HG03103 (cell line): ENCODE results near the gene ABCA2.
"Not testable (repeated sequence)": the region's sequence is repeated elsewhere in the genome, so short reads cannot be mapped to it uniquely, and the experiment has no call there.

ENCODE experiments used
- ATAC-seq: cut with Tn5 transposase; IDR thresholded peaks from one replicate; pipeline ENCODE4 v1.9.1; 2021; ENCODE audit warnings: low read depth; ENCODE audit not compliant: unreplicated experiment

The ABCA2 gene

DNA sequence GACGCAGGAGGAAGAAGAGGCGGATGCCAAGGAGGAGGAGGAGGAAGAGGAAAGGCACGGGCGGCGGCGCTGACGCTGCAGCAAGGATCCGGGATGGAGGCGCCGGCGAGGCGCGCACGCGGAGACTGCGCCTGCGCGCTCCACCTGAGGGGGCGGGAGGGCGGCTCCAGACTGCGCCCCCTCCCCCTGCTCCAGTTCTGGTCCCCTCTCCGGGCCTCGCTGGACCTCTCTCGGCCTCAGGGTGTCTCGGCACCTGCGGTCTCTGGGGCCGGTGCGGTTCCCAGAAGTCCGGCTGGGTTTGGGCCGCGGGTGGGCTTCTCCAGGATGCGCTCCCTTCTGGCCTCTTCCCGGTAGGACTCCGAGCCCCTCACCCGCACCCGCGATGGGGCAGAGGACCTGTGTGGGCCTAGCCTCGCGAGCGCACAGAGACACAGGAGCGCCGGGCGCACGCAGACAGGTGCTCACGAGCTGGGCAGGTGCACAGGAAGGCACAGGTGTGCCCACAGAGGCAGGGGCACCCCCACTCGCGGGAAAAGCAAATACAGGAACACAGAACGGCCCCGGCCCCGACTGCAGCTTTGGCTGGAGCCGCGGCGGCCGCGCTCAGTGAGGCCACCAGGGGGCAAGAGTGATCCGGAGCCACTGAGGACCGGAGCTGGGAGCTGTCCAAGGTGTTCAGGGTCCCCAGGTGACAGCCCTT, 18.2 kb upstream of the ABCA2 start, which contains the start of gene NPDC1:
TSS of gene NPDC1 (minus strand) at position 90 of the 700 bp plus-strand sequence. CDS start 188 bp downstream, outside the sequence.
- no peak for ATAC-seq

DNA sequence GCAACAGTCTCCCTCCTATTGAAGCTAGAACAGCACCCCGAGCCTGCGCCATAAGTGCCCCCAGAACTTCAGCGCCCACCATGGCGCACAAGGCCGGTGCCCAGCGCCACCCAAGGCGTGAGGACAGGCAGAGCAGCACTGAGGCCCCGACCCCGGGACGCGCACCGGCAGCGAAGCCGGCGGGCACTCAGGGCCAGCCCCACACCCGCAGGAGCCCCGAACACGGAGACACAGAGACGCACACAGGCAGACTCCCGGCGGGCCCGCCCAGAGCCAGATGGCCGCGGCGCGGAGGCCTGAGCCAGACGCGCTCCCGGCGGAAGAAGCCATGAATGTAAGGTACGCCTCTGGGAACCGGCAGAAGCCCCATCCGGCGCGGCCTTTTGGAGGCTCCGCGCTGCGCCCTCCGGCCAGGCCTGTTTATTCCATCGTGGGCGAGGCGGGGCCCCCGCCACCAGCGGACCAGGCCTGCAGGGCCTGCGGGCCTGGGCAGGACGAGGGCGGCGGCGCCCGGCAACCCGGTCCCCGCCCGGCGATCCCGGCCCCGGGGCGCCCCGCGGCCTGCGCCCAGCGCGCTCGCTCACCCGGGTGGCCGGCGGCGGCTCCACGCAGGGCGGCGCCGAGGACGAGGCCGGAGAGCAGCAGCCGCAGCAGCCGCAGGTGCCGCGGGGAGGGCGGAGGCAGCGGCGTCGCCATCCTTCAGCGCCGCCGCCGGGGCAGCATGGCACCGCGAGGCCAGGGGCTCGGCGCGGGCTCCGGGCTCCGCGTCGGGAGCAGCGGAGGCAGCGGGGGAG, 17.5 kb upstream of the ABCA2 start:
- no peak for ATAC-seq

DNA sequence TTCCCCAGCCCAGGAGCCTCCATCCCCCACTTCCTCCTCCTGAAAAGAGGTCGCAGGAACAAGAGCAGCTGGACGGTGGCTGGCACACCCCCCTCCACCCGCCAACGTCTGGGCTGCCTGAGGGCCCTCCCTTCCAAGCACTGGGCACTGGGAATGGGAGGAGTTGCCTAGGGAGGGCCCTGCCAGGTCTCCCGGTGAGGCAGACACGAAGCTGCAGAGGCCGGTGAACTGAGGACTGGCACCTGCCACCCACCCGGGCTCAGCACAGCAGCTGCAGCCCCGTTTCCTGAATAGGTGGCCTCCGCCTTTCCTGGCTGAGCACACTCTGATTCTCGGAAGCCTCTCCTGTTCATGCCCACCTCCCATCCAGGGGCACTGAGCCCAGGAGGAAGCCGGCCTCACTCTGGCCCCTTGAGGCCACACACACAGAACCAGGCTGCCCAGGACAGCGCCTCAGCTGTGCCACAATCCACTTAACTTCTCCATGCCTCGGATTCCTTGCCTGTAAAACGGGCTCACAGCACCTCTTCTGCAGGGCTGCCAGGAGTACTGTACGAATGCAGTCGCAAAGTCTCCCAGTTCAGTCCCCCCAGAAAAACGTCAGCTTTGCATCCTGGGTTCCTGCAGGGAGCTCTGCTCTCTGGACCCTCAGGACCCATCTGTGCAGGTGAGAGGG, 16.6 kb upstream of the ABCA2 start:
- no peak for ATAC-seq

DNA sequence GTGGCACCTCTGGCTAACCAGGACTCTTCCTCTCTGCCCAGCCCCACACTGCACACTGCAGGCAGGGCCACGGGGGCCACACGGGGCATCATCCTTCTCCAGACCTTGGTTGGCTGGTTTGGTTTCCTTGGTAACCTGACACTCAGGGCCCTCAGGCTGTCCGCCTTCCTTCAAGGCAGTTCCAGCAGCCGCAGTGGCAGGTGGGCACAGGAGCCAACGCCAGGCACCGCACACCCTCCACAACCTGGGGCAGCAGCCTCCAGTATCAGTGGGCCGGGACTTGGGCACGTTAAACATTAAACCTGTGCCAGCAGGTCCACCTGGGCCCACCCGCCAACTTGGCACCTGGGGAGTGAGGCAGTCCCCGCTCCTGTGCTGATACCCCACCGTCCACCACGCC, 16.0 kb upstream of the ABCA2 start:
- ATAC-seq = no peak

DNA sequence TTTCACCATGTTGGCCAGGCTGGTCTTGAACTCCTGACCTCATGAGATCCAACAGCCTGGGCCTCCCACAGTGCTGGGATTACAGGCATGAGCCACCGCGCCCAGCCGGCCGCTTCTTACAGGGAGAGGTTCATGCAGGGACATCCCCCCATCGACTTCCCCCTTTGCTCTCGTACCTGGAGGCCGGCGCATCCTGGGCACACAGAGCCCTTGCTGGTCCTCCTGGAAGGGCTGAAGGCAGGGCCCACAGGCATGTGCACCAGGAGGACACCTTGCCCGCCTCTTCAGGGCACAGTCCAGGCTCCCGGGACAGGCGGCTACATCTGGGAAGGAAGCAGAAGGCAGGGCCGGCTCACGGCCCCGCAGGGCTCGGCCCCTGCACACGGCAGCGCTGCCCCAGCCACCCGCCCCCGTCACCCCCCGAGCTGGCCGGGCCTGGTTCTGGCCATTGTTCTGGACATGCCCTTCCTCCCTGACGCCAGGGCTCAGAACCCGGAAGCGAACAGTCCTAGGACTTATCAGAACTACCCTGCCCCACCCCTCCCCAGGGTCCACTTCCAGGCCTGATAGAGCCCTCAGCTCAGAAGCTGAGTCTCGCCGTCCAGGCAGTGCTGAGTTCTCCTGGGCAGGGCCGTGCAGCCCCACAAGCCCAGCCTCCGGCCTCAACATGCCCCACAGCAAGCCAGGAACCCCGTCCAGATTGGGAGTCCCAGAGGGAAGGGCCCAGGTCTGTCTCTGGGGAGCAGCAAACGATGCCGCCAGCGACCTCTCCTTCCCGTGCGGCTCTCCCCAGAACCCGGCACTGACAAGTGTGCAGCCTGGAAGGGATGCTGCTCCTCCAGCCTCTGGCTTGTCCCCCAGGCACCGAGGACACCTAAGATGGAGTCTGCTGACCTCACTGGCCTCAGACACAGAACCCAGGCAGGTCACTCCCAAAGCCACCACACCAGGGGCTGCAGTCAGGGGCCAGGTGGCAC, 15.0 kb upstream of the ABCA2 start:
- ATAC-seq = no peak

DNA sequence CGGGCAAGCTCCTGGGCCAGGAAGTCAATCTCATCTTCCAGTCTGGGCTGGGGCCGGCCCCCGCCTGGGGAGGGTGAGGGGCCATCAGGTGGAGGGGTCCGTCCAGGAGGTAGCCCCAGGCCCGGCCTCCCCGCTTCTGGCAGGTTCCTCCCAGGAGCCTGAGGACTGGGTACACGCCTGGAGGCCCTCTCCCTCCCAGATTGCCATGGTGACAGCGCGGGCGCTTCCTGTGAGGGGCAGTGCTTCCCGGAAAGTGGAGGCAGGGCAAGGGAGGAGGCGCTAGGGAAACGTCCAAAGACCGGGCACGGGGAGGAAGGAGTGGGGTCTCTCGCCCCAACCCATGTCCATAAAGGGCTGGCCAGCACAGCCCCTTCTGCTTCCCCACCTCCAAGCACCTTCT, 13.1 kb upstream of the ABCA2 start:
- ATAC-seq = no peak

DNA sequence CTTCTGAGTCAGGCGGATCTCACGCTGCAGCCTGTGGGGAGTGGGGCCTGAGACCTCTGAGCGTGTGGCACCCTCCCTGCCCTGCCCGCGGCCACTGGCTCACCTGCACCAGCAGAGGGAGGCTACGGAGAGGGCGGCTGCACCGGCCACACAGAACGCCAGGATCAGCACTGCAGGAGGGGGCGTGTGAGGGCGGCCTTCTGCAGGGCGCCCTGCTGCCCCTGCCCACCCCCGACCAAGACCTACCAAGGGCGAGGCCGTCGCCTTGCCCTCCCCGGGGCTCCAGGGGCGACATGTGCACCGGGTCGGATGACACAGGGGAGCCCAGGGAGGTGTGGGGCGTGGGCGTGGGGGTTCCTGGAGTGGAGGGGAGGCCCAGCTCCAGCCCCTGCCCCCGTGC, 12.5 kb upstream of the ABCA2 start:
- no peak for ATAC-seq

DNA sequence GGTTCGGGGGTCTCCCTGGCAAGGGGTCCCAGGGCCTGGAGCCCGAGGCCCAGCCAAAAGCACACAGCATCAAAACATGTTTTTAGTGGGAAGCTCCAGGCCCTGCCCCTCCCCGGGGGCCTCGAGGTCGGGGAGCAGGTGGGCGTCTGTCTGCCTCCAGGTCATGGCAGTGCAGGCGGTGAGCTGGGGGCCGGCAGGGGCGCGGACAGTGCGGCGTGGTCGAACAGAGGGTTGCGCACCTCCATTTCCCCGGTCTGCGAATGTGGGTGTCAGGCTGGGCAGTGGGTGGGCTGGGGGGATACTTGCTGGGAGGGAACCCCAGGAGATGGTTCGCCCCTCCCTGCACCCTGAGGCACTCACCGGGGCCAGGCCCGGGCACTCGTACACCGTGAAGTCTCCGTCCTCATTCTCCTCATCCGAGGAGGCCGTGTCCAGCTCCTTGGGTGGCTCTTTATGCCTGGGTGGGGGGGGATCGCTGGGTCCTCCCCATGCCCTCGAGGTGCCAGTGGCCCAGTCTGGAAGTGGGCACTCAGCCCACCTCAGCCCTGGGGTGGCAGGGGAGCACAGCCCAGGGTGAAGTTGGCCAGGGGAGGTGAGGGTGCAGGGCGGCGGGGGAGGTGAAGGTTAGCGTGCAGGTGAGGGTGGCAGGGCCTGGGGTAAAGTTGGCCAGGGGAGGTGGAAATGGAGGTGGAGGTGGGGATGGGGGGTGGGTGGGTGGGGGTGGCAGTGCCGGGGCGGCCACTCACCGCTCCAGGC, 11.8 kb upstream of the ABCA2 start:
- ATAC-seq = no peak

DNA sequence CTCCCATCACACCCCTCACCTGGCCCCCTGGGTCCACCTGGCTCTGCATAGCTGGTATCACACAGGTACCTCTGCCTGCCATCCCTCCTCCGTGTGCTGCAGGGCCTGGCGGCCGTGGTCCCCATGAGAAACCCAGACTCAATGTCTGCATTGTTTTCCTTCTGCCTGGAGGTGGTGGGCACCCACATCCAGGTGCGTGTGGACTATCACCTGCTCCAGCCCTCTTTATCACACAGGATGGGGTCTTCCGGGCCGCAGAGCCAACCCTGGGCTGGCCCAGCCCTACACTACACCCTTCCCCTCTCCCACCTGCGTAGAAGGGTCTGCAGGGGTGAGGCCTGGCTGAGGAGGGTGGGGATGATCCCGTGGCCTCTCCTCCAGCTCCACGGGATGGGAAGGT, 10.9 kb upstream of the ABCA2 start:
- no peak for ATAC-seq

DNA sequence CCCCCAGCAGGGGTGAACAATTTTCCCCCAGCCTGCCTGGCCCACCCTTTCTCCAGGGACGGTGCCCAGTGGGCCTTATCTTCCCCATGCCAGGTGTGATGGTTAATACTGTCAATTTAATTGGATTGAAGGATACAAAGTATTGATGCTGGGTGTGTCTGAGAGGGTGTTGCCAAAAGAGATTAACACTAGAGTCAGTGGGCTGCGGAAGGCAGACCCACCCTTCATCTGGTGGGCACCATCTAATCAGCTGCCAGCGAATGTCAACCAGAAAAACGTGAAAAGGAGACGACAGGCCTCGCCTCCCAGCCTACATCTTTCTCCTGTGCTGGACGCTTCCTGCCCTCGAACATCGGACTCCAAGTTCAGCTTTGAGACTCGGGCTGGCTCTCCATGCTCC, 9.4 kb upstream of the ABCA2 start:
- ATAC-seq = no peak

DNA sequence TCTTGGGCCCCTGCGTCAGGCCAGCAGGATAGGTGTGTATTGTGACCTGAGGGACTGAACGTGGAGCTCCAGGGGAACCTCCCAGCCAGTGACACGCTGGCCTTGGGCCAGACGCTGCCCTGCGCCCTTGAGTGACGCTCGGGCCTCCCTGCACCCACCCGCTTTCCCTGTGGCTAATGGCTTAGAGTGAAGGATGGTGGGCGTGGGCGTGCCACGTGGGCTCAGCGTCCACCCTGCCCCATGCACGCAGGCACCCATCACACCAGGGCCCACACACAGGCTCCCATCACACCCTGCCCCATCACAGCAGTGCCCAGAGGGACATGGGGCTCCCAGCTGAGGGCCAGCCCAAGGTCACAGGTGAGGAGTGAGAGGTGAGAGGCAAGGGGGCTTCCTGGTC, 9.0 kb upstream of the ABCA2 start:
- ATAC-seq = no peak

DNA sequence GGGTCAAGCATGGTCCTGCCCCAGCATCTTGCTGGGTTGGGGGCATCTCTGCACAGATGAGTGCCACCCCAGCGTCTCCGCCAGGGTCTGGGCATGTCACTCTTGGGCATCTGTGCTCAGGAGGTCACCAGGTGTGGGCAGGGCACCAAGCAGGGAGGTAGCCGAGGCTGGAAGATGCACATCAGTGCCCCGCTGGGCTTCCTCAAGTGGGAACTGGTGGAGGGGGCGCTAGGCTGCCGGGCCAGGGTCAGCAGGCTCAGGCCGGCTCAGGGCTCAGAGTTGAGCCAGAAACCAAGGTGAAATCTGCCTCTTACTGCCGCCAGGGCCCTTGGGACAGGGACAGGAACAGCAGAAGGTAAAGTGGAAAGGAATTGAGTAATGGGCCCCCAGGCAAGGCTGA, 7.9 kb upstream of the ABCA2 start:
- ATAC-seq = no peak

DNA sequence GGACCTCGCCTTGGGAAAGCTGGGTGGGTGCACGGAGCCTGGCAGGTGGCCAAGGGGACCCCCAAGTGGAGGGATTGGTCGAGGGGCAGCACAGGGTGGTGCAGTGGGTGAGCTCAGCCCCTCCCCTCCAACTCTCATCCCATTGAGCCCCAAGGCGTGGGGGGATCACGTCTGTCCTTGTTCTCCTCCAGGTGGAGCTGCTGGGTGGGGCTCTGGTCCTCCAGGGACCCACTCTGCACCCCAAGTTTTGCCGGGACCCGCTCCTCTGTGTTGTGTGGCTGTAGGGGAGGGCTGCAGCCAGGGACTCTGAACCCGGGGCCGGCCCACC, 7.4 kb upstream of the ABCA2 start:
- no peak for ATAC-seq

DNA sequence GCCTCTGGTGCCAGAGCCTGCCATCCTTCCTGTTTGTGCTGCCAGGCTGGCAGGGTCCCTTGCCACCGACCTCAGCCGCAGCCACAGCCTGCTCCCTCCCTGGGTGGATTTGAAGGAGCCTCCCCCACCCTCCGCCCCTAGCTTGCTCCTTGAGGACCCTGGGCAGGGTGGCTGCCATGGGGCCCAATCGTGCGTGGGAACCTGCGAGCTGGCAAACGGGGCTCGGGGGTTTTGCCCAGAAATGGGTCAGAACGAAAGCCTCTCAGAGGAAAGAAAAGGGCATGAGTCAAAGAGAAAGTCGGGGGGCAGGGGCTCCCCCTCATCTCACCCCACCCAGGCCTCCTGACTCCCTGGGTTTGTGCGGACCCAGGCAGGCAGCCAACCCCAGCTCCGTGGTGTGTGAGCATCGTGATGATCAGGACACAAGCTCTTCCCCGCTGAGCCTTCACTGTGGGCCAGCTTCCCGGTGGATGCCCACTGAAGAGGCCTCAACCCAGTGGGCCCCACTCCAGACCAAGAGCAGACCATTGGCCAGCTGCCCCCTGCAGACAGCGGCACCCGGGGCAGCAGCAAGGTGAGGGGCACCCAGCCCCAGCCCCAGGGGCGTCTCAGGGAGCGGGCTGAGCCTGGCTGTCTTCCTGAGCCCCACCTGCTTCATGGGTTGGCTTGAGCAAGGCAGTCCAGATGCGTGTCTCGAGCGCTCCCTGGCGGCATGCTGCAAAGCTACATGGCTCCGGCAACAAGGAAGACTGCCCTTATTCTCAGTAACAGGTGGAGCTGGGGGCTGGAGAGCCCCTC, 6.9 kb upstream of the ABCA2 start:
- no peak for ATAC-seq

DNA sequence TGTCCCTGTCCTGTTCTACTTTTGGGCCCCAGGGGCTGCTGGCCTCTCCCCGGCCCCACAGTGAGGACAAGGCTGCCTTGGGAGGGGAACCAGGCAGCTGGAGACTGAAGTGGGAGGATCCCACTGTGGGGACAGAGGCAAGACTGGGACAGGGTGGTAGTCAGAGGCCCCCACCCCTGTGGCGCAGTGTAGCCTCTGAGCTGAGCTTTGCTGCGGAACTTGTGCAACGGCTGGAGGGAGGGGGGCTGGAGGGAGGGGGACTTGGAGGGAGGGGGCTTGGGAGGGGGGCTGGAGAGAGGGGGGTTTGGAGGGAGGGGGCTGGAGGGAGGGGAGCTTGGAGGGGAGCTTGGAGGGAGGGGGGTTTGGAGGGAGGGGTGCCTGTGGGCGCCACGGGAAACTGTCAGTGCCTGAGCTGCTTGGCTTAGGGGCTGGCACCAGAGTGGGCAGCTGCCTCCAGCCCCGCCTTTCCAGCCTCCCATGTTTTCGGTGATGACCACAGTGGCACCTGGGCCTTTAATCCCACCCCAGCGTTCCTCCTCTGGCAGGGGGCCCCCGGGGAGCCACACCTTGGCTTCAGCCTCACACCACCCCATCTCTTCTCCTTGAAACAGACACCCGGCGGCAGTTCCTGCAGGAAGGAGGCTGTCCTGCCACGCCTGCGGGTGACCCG, 6.1 kb upstream of the ABCA2 start:
- ATAC-seq = no peak

DNA sequence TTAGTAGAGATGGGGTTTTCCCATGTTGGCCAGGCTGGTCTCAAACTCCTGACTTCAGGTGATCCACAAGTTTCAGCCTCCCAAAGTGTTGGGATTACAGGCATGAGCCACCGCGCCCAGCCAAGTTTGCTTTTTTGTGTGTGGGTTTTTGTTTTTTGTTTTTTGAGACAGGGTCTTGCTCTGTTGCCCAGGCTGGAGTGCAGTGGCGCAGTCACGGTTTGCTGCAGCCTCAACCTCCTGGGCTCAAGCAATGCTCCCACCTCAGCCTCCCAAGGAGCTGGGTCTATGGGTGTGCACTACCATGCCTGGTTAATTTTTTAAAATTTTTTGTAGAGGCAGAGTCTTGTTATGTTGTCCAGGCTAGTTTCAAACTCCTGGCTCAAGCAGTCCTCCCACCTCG, 5.4 kb upstream of the ABCA2 start:
- not testable (repeated sequence) for ATAC-seq

DNA sequence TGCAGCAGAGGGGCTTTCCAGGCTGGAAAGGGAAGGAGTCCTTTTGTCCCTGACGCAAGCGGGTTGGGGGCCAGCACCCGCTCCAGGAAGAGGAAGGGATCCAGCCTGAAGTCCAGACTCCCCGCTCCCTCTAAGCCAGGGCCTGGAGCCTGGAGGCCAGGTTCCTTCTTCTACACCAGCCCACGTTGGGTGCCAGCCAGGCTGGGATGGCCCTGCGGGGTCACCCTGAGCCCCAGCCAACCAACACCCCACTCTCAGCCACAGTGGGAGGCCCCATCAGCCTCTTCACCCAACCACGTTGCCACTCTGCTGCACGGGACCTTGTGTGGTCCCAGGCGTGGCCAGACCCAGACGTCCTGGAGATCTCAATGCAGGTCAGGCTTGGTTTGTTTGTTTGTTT, 4.8 kb upstream of the ABCA2 start:
- no peak for ATAC-seq

DNA sequence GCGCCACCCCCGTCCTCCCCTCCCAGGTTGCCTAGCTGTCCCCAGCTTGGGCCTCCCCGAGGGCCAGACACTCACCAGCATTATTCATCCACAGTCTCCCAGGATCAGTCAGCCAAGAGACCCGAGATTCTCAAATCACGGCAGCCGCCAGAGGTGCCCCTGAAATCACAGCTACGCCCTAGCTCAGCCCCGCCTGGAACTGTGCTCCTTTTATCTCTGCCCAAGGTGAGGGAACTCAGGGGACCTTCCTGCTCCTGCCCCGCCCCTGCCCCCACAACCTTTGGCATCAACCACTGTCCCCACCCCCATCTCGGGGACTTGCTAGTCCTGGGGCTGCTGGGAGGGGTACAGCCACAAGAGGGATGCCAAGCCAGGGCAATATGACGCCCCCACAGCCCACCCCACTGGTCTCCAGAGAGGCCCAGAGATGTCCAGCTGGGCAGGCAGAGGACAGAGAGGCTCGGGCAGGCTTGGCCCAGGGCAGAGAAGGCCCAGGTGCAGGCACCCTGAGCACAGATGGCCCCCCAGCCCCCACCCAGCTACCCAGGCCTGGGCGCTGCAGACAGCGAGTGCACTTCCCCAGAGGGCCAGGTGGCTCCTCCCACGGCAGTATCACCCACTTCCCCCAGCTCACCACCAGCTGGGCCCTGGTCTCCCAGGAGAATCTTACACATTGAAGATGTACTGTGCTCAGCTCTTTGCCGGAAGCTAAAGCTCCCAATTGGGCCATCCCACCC, 4.0 kb upstream of the ABCA2 start, which contains the start of gene FUT7:
TSS of gene FUT7 (minus strand) at position 185 of the 737 bp plus-strand sequence. CDS start at position 88, 97 bp downstream.
- no peak for ATAC-seq
